ENCODE measurements around the gene NTSR2.

NTSR2 gene

GRCh38 chr2:11616851-11617415 lies 53.1 kb downstream of the NTSR2 start:
- WGBS, 2 experiments, result 91 to 93% methylated on average over 19 of the region's 19 CpGs
- Histone ChIP-seq H3K27me3 (ENCODE audit: control insufficient read depth, insufficient read depth, low read length, poor library complexity, severe bottlenecking) (no peaks in the 10 kb centered on the region), H3K4me1 (ENCODE audit: control insufficient read depth, insufficient read depth, low read length) (no peaks in the 10 kb centered on the region), H3K27ac (ENCODE audit: insufficient read depth, low read depth, low read length, poor library complexity, severe bottlenecking) (no peak overlapping the region), H3K9me3 (ENCODE audit: control insufficient read depth, low read length) (no peaks in the 10 kb centered on the region), H3K36me3 (ENCODE audit: control insufficient read depth, insufficient read depth, low read length) (peaks cover 66% of the 10 kb centered on the region), H3K4me3 (ENCODE audit: insufficient read depth, low read depth, low read length) (no peak overlapping the region)

- H3K4me1 ChIP-seq (ENCODE audit: control insufficient read depth, insufficient read depth, low read length), result no peaks in the 10 kb centered on the region
- 91% methylated on average over 13 to 14 of the region's 14 CpGs for WGBS, 2 experiments
- H3K27ac ChIP-seq (ENCODE audit: insufficient read depth, low read depth, low read length, poor library complexity, severe bottlenecking), result no peak overlapping the region
- no peaks in the 10 kb centered on the region for H3K27me3 ChIP-seq (ENCODE audit: control insufficient read depth, insufficient read depth, low read length, poor library complexity, severe bottlenecking)
- H3K9me3 ChIP-seq (ENCODE audit: control insufficient read depth, low read length), result no peaks in the 10 kb centered on the region
- no peak overlapping the region for H3K4me3 ChIP-seq (ENCODE audit: insufficient read depth, low read depth, low read length)
- H3K36me3 ChIP-seq (ENCODE audit: control insufficient read depth, insufficient read depth, low read length), result peaks cover 65% of the 10 kb centered on the region
Observed at GRCh38 chr2:11616097-11616687, 53.8 kb downstream of the NTSR2 start.

GRCh38 chr2:11615209-11615608 lies 54.8 kb downstream of the NTSR2 start:
- 94 to 97% methylated on average over 3 of the region's 3 CpGs for WGBS, 2 experiments
- no peaks in the 10 kb centered on the region for H3K4me1 ChIP-seq (ENCODE audit: control insufficient read depth, insufficient read depth, low read length)
- H3K27ac ChIP-seq (ENCODE audit: insufficient read depth, low read depth, low read length, poor library complexity, severe bottlenecking), result no peak overlapping the region
- peaks cover 75% of the 10 kb centered on the region for H3K36me3 ChIP-seq (ENCODE audit: control insufficient read depth, insufficient read depth, low read length)
- H3K27me3 ChIP-seq (ENCODE audit: control insufficient read depth, insufficient read depth, low read length, poor library complexity, severe bottlenecking), result no peaks in the 10 kb centered on the region
- H3K4me3 ChIP-seq (ENCODE audit: insufficient read depth, low read depth, low read length), result no peak overlapping the region
- no peaks in the 10 kb centered on the region for H3K9me3 ChIP-seq (ENCODE audit: control insufficient read depth, low read length)

GRCh38 chr2:11613297-11613696 lies 56.7 kb downstream of the NTSR2 start:
- Histone ChIP-seq H3K27ac (ENCODE audit: insufficient read depth, low read depth, low read length, poor library complexity, severe bottlenecking) (no peak overlapping the region), H3K4me1 (ENCODE audit: control insufficient read depth, insufficient read depth, low read length) (no peaks in the 10 kb centered on the region), H3K27me3 (ENCODE audit: control insufficient read depth, insufficient read depth, low read length, poor library complexity, severe bottlenecking) (no peaks in the 10 kb centered on the region), H3K9me3 (ENCODE audit: control insufficient read depth, low read length) (no peaks in the 10 kb centered on the region), H3K36me3 (ENCODE audit: control insufficient read depth, insufficient read depth, low read length) (peaks cover 77% of the 10 kb centered on the region), H3K4me3 (ENCODE audit: insufficient read depth, low read depth, low read length) (no peak overlapping the region)
- 94 to 95% methylated on average over 5 of the region's 5 CpGs for WGBS, 2 experiments

- no peak overlapping the region for H3K4me3 ChIP-seq (ENCODE audit: insufficient read depth, low read depth, low read length)
- WGBS, 2 experiments, result 92 to 93% methylated on average over 20 of the region's 20 CpGs
- H3K4me1 ChIP-seq (ENCODE audit: control insufficient read depth, insufficient read depth, low read length), result no peaks in the 10 kb centered on the region
- no peaks in the 10 kb centered on the region for H3K9me3 ChIP-seq (ENCODE audit: control insufficient read depth, low read length)
- peaks cover 72% of the 10 kb centered on the region for H3K36me3 ChIP-seq (ENCODE audit: control insufficient read depth, insufficient read depth, low read length)
- H3K27ac ChIP-seq (ENCODE audit: insufficient read depth, low read depth, low read length, poor library complexity, severe bottlenecking), result no peak overlapping the region
- H3K27me3 ChIP-seq (ENCODE audit: control insufficient read depth, insufficient read depth, low read length, poor library complexity, severe bottlenecking), result no peaks in the 10 kb centered on the region
Observed at GRCh38 chr2:11612553-11613215, 57.3 kb downstream of the NTSR2 start.

- Histone ChIP-seq H3K4me3 (ENCODE audit: insufficient read depth, low read depth, low read length) (no peak overlapping the region), H3K27me3 (ENCODE audit: control insufficient read depth, insufficient read depth, low read length, poor library complexity, severe bottlenecking) (no peaks in the 10 kb centered on the region), H3K4me1 (ENCODE audit: control insufficient read depth, insufficient read depth, low read length) (no peaks in the 10 kb centered on the region), H3K9me3 (ENCODE audit: control insufficient read depth, low read length) (no peaks in the 10 kb centered on the region), H3K27ac (ENCODE audit: insufficient read depth, low read depth, low read length, poor library complexity, severe bottlenecking) (no peak overlapping the region), H3K36me3 (ENCODE audit: control insufficient read depth, insufficient read depth, low read length) (peaks cover 59% of the 10 kb centered on the region)
- WGBS, 2 experiments, result 93% methylated on average over 5 of the region's 5 CpGs
Observed at GRCh38 chr2:11611251-11611650, 58.7 kb downstream of the NTSR2 start.

- H3K36me3 ChIP-seq (ENCODE audit: control insufficient read depth, insufficient read depth, low read length), result peaks cover 54% of the 10 kb centered on the region
- H3K9me3 ChIP-seq (ENCODE audit: control insufficient read depth, low read length), result no peaks in the 10 kb centered on the region
- H3K27me3 ChIP-seq (ENCODE audit: control insufficient read depth, insufficient read depth, low read length, poor library complexity, severe bottlenecking), result no peaks in the 10 kb centered on the region
- H3K27ac ChIP-seq (ENCODE audit: insufficient read depth, low read depth, low read length, poor library complexity, severe bottlenecking), result no peak overlapping the region
- 95 to 96% methylated on average over 38 of the region's 38 CpGs for WGBS, 2 experiments
- H3K4me3 ChIP-seq (ENCODE audit: insufficient read depth, low read depth, low read length), result no peak overlapping the region
- H3K4me1 ChIP-seq (ENCODE audit: control insufficient read depth, insufficient read depth, low read length), result no peaks in the 10 kb centered on the region
Observed at GRCh38 chr2:11610624-11611242, 59.3 kb downstream of the NTSR2 start.

Measured in ectodermal cell (in vitro differentiated cells).